ENCODE data around the gene GRIP1.

Gene GRIP1

DNA sequence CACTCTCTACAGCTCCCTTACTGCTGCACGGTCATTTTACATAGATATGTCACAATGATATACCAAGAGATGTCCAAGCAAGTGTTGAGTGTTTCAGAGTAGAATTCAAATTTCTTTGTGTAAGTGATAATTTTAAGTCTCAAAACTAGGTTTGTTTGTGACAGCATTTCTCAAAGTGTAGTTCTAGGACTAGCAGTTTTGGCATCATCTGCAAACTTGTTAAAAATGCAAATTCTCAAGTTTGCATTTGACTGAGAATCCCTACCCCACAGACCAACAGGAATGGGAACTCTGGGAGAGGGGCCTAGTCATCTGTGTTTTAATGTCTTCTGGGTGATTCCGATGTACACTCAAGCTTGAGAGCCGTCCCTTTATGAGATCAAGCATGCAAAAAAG lies 279.0 kb downstream of the GRIP1 start:
- no peak for DNase-seq

DNA sequence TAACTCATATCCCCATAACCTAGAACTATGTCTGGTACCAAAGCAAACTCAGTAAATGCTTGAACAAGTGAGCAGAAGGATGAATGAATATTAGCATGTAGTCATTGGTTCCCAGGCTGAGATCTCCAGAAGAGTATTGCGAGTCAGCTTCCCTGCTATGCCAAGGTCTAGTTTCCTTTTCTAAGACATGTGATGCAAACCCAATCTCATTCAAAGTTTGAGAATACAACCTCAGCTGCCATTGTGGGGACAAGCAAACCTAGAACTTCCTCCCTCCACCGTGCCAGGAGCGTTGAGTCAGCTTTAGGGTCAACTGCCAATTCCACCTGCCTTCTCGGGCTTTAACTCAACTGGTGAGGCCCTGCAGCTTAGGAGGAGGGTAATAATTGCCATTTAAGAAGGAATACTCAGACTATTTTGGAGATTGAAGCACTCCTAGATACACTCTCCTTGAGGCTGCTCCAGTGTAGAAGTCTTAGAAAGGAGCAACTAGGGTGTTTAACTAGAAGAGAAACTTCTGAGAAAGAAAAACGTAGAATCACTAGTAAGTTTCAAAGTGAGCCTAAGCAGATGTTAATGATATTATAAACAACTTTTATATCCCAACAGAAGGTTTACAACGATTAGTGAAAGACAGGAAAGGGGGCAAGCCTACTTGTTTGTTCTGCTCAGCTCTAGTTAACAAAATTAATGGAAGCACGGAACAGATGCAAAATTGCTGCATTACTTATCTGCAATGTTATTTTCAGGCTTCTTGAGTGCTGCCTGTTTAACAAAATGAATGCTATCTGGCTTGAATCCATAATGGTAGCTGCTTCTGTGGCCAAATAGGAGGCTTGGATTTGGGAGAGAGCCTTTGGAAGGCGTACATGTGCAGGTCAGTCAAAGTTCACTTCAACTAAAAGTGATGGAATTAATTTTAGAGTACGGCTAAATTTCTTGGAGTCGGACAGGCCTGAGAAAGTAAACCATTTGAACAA lies 279.7 kb downstream of the GRIP1 start:
- DNase-seq: no peak

DNA sequence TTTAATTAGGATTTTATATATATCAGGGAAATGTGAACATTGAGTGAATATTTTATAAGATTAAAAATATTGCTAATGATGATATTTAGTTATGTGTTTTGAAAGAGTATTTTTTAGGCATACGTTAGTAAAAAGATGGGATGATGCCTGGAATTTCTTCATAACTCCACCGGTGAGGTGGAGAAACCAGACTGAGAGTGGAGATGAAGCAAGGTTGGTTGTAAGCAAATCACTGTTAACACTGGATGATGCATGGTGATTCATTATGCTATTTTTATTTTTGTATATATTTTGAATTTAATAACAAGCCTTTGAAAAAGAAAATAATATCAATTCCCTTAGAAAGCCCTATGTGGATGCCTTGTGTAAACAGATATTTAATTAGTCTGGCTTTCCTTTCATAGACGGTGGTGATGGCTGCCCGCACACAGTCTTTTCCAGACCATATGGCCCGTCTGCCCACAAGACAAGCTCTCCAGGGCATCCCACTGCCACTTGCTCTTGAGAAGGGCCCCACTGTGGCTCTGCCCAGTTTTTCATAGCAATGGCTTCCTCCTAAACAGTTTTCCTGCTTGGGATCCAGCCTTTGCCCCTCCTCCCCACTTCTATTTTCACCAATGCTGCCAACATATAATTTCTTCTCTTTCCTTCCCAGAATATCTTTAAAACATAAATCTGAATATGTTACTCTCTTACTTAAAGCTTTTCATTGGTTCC lies 281.1 kb downstream of the GRIP1 start:
- DNase-seq: no peak

DNA sequence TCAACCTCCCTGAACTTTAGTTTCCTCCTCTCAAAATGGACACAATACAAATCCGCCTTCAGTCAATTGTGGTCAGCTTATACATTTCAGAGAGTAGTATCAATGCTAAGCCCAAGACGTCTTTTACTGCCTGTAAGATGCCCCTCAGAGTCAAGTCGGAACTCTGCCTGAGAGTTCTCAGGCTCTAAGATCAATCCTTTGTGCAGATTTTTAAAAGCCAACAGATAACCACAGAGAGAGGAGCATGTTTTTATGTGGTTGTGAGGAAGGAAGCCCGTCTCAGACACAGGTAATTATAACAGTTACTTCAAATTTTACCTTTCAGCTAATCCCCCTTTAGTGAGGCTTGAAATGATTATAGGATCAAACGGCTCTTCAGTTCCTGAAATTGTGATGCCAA lies 285.0 kb downstream of the GRIP1 start:
- no peak for DNase-seq

DNA sequence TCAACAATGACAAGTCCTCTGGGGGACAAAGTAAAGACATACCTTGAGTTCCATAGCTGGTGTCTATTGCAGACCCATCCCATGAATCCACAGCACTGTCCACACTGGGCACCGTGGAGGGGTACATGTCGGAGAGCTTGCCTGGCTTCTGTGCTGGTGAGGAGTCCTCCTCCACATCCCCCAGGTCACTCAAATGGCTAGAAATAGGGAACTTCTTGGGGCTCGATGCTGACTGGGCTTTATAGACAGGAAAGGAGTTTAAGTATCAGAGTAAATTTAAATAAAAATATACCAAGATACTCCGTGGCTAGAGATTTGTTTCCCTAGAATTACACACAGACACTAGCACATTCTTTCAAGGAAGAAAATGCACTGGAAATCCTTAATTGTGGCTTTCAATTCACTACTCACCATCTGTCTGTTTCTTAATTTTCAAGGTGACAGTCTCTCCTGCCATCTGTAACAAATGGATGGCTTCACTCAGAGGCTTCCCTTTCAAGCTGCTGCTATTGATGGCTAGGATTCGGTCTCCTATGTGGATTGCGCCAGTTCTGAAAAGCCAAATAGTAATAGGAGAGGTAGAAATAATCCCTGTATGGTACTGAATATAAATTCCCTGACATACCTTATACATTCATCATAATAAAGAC lies 286.5 kb downstream of the GRIP1 start:
- peak in 2 of 58 donors; percentile 1 to 31 for DNase-seq

DNA sequence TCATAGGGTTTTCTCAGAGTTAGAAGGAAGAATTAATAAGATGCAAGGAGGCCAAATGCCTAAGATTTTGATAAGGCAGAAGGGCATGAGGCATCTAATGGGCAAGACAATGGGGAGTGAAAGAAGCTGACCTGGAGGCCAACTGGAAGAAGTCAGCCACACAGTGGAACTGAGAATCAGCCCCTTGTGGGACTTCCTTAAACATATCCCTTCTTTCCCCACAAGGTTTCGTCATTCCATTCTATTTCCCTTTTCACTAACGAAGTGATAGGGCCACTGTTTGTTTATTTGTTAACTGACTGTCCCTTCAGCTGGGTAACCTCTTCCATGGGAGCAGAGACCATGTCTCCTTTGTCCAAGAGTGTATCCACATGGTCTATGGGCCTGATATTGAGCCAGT lies 290.4 kb downstream of the GRIP1 start:
- DNase-seq: no peak

DNA sequence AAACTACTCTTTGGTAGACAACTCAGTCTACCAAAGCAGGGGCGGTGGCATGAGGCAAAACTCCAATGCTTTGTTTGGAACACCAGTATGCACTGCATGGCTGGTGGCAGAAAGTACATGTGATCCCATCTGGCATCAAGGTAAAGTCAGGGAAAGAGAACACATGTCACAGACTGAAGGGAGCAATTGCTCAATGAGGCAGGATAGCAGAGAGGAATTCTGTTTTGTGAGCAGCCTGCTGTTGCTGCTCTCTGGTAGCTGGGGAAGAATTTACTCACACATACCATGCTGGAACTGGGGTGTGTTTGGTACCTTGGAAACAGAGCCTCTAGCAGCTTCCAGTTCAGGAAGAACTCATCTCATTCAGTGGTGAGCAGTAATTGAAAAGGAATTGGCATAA lies 291.8 kb downstream of the GRIP1 start:
- no peak for DNase-seq

DNA sequence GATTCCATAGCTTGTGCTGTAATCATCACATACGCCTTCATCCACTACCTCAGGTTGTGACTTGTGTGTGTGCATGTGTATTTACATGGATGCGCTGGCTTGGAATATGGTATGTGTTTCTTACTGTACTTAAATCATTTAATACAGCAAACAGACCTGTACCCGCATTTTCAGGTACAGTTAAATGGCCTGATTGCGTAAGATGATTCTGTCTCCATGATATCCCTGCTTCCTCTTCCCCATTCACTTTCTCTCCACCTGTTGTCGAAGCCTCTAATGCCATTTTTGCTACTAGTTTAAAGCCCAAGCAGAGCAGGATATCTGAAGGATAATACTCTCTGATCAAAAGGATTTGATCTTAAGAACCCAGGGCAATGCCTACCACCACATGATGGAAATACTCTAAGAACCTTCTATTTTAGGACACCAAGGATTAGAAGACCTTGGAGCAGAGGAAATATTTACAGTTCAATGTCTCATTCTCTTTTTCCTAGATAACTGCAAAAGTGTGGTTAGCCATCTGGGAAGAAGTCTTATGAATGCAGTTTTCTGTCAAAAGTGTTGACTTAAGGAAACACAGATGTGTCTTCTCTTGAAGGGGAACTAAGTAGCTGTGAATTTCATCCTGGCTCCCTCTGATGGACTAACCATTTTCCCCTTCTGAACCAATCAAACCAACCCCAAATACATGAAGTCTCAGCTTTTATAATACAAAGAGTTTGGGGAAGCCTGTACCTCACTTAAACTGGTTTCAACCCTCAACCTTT lies 297.9 kb downstream of the GRIP1 start:
- no peak for DNase-seq

DNA sequence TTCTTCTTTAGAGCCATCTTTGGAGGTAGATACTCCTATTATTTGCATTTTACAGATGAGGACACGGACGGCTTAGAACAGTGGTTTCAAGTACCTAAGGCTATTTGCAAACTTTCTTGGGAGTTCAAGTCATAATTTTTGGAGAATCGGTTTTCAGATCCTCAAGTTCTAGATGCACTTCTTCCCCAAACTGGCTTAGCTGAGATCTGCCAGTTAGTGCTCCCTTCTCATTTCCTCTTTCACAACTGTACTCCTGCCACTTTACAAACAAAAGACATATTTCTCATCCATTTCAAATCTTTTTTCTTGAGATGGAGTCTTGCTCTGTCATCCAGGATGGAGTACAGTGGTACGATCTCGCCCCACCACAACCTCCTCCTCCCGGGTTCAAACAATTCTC lies 299.3 kb downstream of the GRIP1 start:
- DNase-seq: no peak

DNA sequence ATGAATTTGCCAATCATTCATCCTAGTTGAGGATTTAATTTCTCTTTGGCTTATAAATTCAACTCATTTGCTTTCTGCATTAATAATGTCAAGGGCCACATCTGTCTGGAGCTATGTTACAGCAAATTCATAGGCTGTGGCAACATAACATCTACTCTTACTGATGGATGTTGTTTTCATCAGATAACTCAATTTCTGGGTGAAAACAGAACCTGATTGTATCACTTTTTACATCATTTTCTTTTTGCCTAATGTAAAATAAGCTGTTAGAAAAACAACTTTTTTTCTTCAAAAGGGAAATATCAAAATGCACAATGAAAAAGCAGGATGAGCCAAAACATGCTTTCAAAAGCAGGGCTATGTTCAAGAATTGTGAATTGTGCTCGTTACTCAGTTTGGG lies 303.3 kb downstream of the GRIP1 start:
- DNase-seq: no peak

DNA sequence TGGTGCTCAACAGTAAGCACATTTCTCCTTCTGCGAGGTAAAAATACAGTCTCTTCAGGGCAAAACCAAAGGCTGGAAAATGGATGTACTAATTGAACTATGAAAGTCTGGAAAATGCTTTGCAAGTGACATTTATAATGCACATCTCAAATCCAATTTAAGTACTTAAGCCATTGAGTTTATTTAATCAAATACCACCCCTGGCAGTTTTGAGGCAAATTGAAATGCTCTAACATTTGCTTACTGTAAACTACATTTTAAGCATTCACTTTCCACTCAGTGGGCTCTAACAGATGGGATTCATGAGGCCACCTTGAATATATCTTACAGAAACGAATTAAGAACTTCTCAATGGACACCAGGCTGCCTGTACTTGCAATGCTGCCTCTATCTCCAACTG lies 306.9 kb downstream of the GRIP1 start:
- no peak for DNase-seq

DNA sequence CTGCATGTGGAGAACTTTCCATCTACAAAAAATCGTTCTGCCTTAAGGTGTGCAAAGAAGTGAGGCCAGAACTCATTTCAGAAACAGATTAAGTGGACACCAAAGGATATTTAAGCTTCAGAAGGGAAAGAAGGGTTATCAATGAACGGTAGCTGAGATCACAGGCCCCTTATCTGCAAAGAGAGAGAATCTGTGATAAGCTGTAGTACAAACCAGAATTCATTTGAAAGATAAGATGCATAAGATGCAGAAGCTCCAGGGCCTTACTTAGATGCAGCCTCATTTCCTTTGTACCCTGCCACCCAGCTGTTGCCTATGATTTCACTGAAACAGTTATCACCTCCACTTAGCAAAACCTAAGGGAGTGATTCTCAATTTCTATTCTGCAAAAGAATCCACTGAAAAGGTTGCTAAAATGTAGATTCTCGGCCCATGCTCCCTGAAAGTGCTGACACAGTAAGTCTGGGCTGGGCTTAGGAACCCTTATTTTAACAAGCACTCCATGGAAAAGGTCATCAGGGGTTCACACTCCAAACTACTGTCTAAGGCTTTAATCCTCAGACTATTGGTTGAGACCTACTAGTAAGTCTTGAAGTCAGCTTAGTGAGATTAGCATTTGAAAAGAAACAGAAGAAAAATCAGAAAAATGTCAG lies 311.7 kb downstream of the GRIP1 start:
- no peak for DNase-seq

DNA sequence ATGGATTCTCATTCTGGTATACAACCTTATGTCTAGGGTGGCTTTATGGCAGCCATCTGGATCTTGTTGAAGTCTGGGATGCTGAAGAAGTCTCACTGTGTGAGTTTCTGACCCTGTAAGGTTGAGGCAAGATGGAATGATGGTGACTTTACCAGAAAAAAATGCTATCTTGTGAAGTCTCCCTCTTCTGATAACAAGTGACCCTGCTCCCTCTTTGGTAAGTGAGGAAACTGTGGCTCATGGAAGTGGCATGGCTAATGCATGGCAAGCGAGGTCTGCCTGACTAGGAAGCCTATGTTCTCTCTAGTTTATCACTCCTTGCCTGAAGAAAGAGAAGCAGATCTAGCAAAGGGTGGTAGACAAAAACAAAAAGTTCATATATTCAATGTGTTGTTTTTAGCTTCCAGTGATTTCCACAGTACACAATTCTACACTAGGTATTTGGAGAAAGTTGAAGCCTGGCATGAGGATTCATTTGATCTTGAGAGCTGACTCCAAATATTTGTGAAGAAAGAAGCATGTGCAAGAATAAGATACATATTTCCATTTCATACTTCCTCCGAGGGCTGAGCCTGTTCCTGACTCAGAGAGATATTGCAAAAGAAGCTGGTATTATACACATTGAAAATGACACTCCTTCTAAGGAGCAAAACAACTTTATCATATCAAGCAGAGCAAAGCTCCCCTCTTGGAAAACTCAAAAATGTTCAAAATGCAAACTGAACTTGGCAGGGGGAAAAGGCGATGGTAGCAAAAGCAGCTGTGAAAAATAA lies 313.0 kb downstream of the GRIP1 start:
- no peak for DNase-seq

DNA sequence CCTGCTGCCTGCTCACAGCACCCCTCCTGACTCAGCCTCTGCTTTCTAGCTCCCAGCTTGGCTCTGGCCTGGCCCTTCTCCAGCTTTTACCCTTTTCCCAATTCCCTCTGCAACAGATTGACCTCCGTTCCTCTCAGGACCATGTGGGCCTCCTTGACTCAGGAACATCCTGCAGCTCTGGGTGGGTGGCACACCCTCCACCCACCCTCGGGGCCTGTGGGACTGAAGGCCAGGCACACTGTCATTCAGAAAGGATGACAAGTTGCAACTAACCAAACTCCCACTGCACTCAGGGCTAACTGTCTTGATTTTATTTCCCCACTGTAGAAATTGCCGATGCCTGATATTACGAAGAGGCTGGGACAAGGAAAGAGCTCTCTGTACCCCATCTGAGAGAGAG lies 317.2 kb downstream of the GRIP1 start:
- DNase-seq: no peak

DNA sequence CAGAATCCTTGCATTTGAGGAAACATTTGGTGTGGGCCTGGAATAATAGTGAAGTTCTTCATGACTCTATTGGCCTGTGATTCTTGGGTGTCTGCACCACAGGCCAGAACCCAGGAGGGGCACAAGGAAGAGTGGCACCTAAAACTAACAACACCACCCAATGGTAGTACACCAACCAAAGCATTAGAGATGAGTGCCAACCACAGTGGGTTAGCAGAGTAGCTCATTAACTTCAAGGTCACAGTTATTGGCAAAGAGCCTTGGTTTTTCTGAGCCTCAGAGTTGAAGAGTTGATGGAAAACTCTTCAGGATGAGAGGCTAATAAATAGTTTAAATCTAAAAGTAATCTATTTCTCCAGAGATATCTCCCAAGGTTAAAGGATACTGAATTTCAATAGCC lies 319.6 kb downstream of the GRIP1 start:
- DNase-seq: no peak

DNA sequence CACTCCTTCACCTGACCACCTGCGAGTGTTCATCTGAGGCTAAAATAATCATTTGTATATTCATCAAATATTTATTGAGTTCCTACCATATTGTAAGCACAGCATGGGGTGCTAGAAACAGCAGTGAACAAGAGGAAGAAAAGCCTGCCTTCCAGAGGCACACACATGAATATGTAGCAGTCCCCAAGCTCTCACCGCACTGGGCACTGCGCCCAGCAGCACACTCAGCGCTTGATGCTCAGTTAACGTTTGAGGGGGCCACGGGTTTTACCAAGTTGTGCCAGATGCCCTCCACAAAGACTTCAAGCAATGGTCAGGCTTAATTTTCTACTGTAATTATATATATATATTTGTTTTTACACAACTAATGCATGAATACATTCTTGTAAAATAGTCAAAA lies 324.6 kb downstream of the GRIP1 start:
- DNase-seq: peak in 13 of 58 donors; percentile 2 to 31 (median 4)

DNA sequence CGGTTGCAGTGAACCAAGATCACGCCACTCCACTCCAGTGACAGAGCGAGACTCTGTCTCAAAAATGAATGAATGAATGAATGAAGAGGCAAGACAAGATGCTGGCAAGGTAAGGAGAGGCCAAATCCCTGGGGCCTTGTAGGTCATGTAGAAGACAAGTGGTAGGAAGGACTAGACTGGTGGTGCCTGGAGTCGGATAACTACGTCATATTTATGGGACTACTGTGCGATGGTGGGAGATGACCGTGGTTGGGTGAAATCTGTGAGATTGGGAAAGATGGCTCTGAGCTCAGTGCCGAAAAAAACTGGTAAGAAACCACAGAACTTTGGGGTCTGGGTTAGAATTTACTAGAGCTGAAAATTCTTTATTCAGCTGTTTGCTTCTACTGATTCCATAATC lies 326.0 kb downstream of the GRIP1 start:
- DNase-seq: no peak

DNA sequence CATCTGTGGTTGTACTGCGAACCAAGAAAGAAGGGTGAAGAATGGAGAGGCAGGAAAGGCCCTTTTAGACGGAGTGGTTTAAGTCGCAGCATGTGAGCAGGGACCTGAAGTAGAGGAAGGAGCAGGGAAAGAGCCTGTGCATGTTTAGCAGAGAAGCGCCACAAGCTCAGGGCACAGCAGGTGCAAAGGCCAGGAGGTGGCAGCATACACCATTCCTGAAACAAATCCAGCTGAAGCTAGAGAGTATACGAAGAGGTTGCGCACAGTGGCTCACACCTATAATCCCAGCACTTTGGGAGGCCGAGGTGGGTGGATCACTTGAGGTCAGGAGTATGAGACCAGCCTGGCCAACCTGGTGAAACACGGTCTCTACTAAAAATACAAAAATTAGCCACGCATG lies 326.7 kb downstream of the GRIP1 start:
- DNase-seq: peak in 18 of 58 donors; percentile 1 to 50 (median 14)

DNA sequence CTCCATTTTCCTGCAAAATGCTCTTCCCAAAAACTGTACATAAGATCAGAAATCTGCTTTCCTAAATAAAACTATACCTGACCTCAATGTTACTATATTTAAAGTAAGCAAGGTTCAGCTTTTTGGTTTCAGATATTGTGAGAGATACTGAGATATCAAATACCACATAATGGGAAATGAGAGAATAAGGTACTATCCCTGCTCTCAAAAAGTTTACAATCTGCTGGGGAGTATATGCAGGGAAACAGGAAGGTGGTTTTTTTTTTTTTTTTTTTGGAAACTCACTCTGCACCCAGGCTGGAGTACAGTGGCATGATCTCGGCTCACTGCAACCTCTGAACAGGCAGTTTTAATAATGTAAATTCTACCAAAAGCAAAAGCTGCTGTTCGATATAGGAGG lies 327.6 kb downstream of the GRIP1 start:
- no peak for DNase-seq

DNA sequence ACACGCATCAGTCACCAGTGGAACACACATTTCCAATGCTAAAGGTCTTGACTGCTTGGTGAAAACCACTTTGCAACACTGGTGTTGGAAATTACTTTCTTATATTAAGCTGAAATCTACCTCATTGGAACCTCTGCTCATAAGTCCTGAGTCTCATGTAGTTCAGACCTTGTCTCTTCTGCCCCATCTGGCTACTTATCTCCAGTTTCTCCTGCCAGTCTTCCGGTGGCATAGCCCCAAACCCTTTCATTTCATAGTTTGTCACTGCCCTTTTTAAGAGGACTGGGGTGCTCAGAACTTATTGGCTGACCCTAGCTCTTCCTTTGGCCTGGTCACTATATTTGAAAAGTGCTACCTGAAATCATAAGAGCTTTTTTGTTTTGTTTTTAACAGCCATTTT lies 332.9 kb downstream of the GRIP1 start:
- no peak for DNase-seq

Data from anterior cingulate cortex (tissue), 58 donors.